Skeletal muscle tissue (tissue), 4 donors: ENCODE data around the gene ROCK2. TPM values are rescaled to one million over a fixed set of nuclear protein-coding genes. Genes with fewer than 3 reads are reported as not detected.

Source experiments
- H3K27ac ChIP-seq: one replicate; pipeline ENCODE4 v1.7.0; 2013; ENCODE audit warnings: mild to moderate bottlenecking, low read depth, low read length, inconsistent platforms
- H3K27me3 ChIP-seq, 3 donors: one replicate each; pipeline ENCODE4 v1.7.0; 2013; ENCODE audit warnings: low read length in 3 of 3; ENCODE audit not compliant: control insufficient read depth in 3 of 3, insufficient read depth in 3 of 3
- H3K36me3 ChIP-seq, 3 donors: one replicate each; pipeline ENCODE4 v1.7.0; 2013; ENCODE audit warnings: low read length in 3 of 3; ENCODE audit not compliant: control insufficient read depth in 3 of 3, insufficient read depth in 3 of 3
- H3K4me1 ChIP-seq, 3 donors: one replicate each; pipeline ENCODE4 v1.7.0; 2013; ENCODE audit warnings: low read length in 3 of 3, mild to moderate bottlenecking in 3 of 3; ENCODE audit not compliant: control insufficient read depth in 3 of 3, insufficient read depth in 3 of 3
- H3K4me3 ChIP-seq, 3 donors: one replicate each; pipeline ENCODE4 v1.7.0; 2013; ENCODE audit warnings: low read length in 3 of 3
- H3K9ac ChIP-seq, 3 donors: one replicate each; pipeline ENCODE4 v1.7.0; 2013; ENCODE audit warnings: low read length in 3 of 3, mild to moderate bottlenecking in 3 of 3, moderate library complexity in 2 of 3, low read depth in 1 of 3
- H3K9me3 ChIP-seq, 3 donors: one replicate each; pipeline ENCODE4 v1.7.0; 2013; ENCODE audit warnings: low read length in 3 of 3; ENCODE audit not compliant: control insufficient read depth in 3 of 3
- total RNA-seq: library from RNA; depleted of rRNA; stranded (reverse); fragments of >200 nt; gene quantifications from one replicate; pipeline ENCODE4 v1.2.3, GENCODE V29; 2014
- donor health status: Osteomylitis.

Gene ROCK2
- total RNA-seq, 1 donor from 2014 or later: 37.1 TPM

- Histone ChIP-seq H3K4me3 (peak overlapping the region; percentile 91 to 98 (median 92)), H3K36me3 (no peaks in the 10 kb centered on the region), H3K27me3 (no peaks in the 10 kb centered on the region), H3K4me1 (peaks cover 3 to 35% (median 16%) of the 10 kb centered on the region in 3 donors), H3K9me3 (no peaks in the 10 kb centered on the region), H3K9ac (peak overlapping the region; percentile 77 to 94 (median 87)), H3K27ac (peak overlapping the region; percentile 98)
Observed at GRCh38 chr2:11343368-11343649, 1.1 kb downstream of the ROCK2 start.

GRCh38 chr2:11342551-11343367 lies 1.7 kb downstream of the ROCK2 start:
- Histone ChIP-seq H3K36me3 (no peaks in the 10 kb centered on the region), H3K4me1 (peaks cover 3 to 35% (median 16%) of the 10 kb centered on the region in 3 donors), H3K9me3 (no peaks in the 10 kb centered on the region), H3K27me3 (no peaks in the 10 kb centered on the region), H3K27ac (peak overlapping the region; percentile 98), H3K9ac (peak overlapping the region; percentile 77 to 94 (median 87)), H3K4me3 (peak overlapping the region; percentile 91 to 98 (median 92))

GRCh38 chr2:11340717-11341116 lies 3.7 kb downstream of the ROCK2 start:
- no peaks in the 10 kb centered on the region for H3K36me3 ChIP-seq
- H3K27ac ChIP-seq: peak overlapping the region; percentile 25
- H3K9ac ChIP-seq: peak overlapping the region in 1 of 3 donors; percentile 35
- no peaks in the 10 kb centered on the region for H3K9me3 ChIP-seq
- peaks cover 0 to 35% (median 20%) of the 10 kb centered on the region in 3 donors for H3K4me1 ChIP-seq
- H3K4me3 ChIP-seq: peak overlapping the region in 2 of 3 donors; percentile 34 to 54
- no peaks in the 10 kb centered on the region for H3K27me3 ChIP-seq

- H3K27ac ChIP-seq: no peak overlapping the region
- H3K27me3 ChIP-seq: no peaks in the 10 kb centered on the region
- peak overlapping the region in 2 of 3 donors; percentile 23 to 48 for H3K4me3 ChIP-seq
Observed at GRCh38 chr2:11339508-11340083, 4.8 kb downstream of the ROCK2 start.

GRCh38 chr2:11338580-11338979 lies 5.9 kb downstream of the ROCK2 start:
- no peak overlapping the region for H3K4me3 ChIP-seq
- H3K27ac ChIP-seq: no peak overlapping the region
- H3K9ac ChIP-seq: no peak overlapping the region
- no peaks in the 10 kb centered on the region for H3K27me3 ChIP-seq
- H3K4me1 ChIP-seq: peaks cover 0 to 31% (median 19%) of the 10 kb centered on the region in 3 donors
- H3K36me3 ChIP-seq: no peaks in the 10 kb centered on the region
- no peaks in the 10 kb centered on the region for H3K9me3 ChIP-seq

More at GRCh38 chr2:11339508-11340083, 4.8 kb downstream of the ROCK2 start:
- Histone ChIP-seq H3K9ac (peak overlapping the region; percentile 2 to 22 (median 9)), H3K4me1 (peaks cover 0 to 31% (median 20%) of the 10 kb centered on the region in 3 donors), H3K36me3 (no peaks in the 10 kb centered on the region), H3K9me3 (no peaks in the 10 kb centered on the region)

- no peak overlapping the region for H3K9ac ChIP-seq
- no peak overlapping the region for H3K4me3 ChIP-seq
- H3K27ac ChIP-seq: no peak overlapping the region
- H3K9me3 ChIP-seq: no peaks in the 10 kb centered on the region
- H3K27me3 ChIP-seq: no peaks in the 10 kb centered on the region
- H3K36me3 ChIP-seq: no peaks in the 10 kb centered on the region
- H3K4me1 ChIP-seq: peaks cover 0 to 34% (median 22%) of the 10 kb centered on the region in 3 donors
Observed at GRCh38 chr2:11337909-11338308, 6.5 kb downstream of the ROCK2 start.

- Histone ChIP-seq H3K36me3 (no peaks in the 10 kb centered on the region), H3K27me3 (no peaks in the 10 kb centered on the region), H3K9ac (no peak overlapping the region), H3K4me1 (peaks cover 0 to 18% (median 13%) of the 10 kb centered on the region in 3 donors), H3K27ac (no peak overlapping the region), H3K9me3 (no peaks in the 10 kb centered on the region), H3K4me3 (no peak overlapping the region)
Observed at GRCh38 chr2:11336189-11336588, 8.2 kb downstream of the ROCK2 start.

- Histone ChIP-seq H3K4me3 (no peak overlapping the region), H3K9ac (no peak overlapping the region), H3K4me1 (peaks cover 0 to 12% (median 10%) of the 10 kb centered on the region in 3 donors), H3K9me3 (no peaks in the 10 kb centered on the region), H3K27me3 (no peaks in the 10 kb centered on the region), H3K27ac (peak overlapping the region; percentile 37), H3K36me3 (no peaks in the 10 kb centered on the region)
Observed at GRCh38 chr2:11333427-11334183, 10.8 kb downstream of the ROCK2 start.

- no peak overlapping the region for H3K27ac ChIP-seq
- peaks cover 0 to 12% (median 10%) of the 10 kb centered on the region in 3 donors for H3K4me1 ChIP-seq
- H3K9ac ChIP-seq: peak overlapping the region in 1 of 3 donors; percentile 33
- no peaks in the 10 kb centered on the region for H3K27me3 ChIP-seq
- H3K4me3 ChIP-seq: no peak overlapping the region
- H3K9me3 ChIP-seq: no peaks in the 10 kb centered on the region
- no peaks in the 10 kb centered on the region for H3K36me3 ChIP-seq
Observed at GRCh38 chr2:11332596-11332995, 11.8 kb downstream of the ROCK2 start.
